GM06990 (cell line): ENCODE measurements around the gene VSIG2.

Experiments used
- DNase-seq: peaks from one replicate; pipeline ENCODE4 v3.0.0-alpha.2; 2011; ENCODE audit not compliant: insufficient read length; ENCODE audit errors: extremely low read depth
- H3K27me3 ChIP-seq: replicated peaks from 2 replicates; pipeline ENCODE4 v1.6.0; 2011; ENCODE audit warnings: low read length; ENCODE audit not compliant: control insufficient read depth, insufficient read depth
- H3K36me3 ChIP-seq: 2 replicates; pipeline ENCODE4 v1.5.1; 2011; ENCODE audit warnings: low read length; ENCODE audit not compliant: control insufficient read depth, insufficient read depth
- H3K4me3 ChIP-seq: replicated peaks from 2 replicates; pipeline ENCODE4 v1.5.1; 2011; ENCODE audit warnings: low read depth, mild to moderate bottlenecking, control low read depth, low read length
- TF ChIP-seq, protein P1 (sequence below): IDR thresholded peaks from 2 replicates; pipeline ENCODE4 v1.5.1; 2011; ENCODE audit warnings: low read length, control low read depth, mild to moderate bottlenecking, inconsistent platforms; ENCODE audit not compliant: insufficient read depth, poor library complexity, severe bottlenecking

VSIG2 gene, protein sequence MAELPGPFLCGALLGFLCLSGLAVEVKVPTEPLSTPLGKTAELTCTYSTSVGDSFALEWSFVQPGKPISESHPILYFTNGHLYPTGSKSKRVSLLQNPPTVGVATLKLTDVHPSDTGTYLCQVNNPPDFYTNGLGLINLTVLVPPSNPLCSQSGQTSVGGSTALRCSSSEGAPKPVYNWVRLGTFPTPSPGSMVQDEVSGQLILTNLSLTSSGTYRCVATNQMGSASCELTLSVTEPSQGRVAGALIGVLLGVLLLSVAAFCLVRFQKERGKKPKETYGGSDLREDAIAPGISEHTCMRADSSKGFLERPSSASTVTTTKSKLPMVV

DNA sequence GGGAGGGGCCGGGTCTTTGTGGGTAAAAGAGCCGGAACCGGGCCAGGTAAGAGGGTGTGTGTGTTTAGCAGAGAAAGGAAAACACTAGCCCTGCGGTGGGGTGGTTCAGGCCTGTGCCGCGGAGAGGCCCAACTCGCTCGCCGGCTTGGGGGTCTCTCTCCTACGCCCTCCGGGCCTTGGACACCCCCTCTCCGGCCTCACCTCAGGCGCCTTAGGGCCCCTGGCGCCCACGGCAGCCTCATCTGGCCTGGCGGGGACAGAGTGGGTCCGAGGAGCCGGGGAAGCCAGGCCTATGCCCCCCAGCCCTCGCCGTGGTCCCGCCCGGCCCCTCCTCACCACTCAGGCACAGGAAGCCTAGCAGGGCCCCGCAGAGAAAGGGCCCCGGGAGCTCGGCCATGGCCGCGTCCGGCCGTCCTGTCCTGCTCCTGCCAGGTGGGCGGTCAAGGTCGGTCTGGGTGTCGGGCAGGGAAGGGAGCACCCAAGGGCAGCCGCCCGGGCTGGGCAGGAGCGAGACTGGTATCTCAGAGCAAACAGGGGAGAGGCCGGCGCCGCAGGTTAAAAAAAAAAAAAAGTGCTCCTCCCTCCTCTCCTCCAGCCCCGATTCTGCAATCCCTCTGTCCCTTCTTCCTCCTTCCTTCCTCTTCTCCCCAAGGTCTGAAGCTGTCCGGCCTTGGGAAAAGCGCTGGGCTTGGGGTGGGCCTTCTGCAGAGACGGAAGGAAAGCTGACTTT, at the start of gene VSIG2:
Gene VSIG2 (minus strand): TSS at position 515 of the 730 bp plus-strand sequence. CDS start 118 bp downstream, at position 397.
- TF ChIP-seq, protein P1, sequence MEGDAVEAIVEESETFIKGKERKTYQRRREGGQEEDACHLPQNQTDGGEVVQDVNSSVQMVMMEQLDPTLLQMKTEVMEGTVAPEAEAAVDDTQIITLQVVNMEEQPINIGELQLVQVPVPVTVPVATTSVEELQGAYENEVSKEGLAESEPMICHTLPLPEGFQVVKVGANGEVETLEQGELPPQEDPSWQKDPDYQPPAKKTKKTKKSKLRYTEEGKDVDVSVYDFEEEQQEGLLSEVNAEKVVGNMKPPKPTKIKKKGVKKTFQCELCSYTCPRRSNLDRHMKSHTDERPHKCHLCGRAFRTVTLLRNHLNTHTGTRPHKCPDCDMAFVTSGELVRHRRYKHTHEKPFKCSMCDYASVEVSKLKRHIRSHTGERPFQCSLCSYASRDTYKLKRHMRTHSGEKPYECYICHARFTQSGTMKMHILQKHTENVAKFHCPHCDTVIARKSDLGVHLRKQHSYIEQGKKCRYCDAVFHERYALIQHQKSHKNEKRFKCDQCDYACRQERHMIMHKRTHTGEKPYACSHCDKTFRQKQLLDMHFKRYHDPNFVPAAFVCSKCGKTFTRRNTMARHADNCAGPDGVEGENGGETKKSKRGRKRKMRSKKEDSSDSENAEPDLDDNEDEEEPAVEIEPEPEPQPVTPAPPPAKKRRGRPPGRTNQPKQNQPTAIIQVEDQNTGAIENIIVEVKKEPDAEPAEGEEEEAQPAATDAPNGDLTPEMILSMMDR = no peak
- no peak within 1 kb of the TSS for H3K4me3 ChIP-seq
- H3K27me3 ChIP-seq = no peaks in the 10 kb centered on the region
- no peak for DNase-seq
- H3K36me3 ChIP-seq = peaks cover 4% of the 10 kb centered on the region; the same call in 1 of the 2 replicates

DNA sequence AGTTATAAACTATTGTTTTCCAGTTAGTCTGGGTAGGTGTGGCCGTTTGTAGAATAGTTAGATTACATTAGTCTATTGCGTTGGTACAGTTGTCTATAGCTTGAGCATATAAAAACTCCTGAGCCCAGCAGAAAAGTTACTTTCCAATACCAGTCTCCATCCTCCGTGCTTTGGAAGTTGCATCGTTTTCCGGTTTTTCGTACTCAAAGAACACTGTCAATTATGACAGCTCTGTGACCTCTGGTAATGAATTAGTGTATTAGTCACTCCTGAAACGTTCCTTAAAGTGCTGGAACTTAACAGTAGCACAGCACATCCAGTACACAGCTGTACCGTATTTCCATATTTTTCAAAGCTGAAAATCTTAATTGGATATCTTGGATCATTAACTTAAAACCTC, 49.0 kb upstream of the VSIG2 start:
- peak overlapping the region; percentile 86 for H3K4me3 ChIP-seq
- TF ChIP-seq, protein P1 = no peak
- no peaks in the 10 kb centered on the region; the same call in 1 of the 2 replicates for H3K36me3 ChIP-seq
- no peak for DNase-seq
- no peaks in the 10 kb centered on the region for H3K27me3 ChIP-seq

DNA sequence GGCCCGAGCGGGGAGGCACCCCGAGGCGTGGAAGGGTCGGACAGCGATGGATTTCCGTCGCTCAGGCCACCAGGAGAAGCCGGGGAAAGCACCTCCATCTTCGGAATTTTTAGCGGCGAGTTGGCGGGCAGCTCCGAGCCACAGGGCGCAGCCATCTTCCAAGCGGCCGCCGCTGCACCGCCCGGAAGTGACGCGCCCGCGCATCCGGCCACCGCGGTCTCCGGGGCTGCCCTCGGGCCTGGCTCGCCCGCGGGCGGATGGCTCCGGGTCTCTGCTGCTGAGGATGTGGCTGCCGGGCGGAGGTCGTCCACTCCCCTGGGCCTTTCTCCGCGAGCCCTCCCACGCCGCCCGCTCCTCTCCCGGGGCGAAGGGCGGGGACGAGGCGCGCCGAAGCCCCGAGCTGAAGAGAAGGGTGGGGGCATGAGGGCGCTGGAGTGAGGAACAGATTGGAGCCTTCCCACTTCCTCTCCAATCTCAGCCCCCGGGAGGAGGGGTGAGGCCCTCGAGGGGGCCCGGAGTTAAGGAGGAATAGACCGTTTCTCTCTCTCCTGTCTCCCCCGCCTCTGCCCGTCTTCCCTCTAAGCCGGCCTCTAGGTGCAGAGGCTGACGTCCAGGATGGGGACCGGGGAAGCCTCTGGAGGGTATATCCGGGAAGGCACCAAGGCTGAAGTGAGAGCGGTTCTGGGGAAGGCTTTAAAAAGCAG, 48.3 kb upstream of the VSIG2 start, which contains the start of gene MSANTD2:
Gene MSANTD2 (minus strand): TSS at position 181 of the 704 bp plus-strand sequence. CDS start 26 bp downstream, at position 155.
- Histone ChIP-seq H3K36me3 (no peaks in the 10 kb centered on the region; the same call in 1 of the 2 replicates), H3K4me3 (peak within 1 kb of the TSS; percentile 86), H3K27me3 (no peaks in the 10 kb centered on the region)
- DNase-seq = peak; percentile 87
- TF ChIP-seq, protein P1 = no peak

GRCh38 chr11:124799348-124800225, 47.5 kb upstream of the VSIG2 start:
- H3K4me3 ChIP-seq = peak overlapping the region; percentile 86
- TF ChIP-seq, protein P1 = no peak
- H3K27me3 ChIP-seq = no peaks in the 10 kb centered on the region
- no peaks in the 10 kb centered on the region for H3K36me3 ChIP-seq
- DNase-seq = peak; percentile 59

DNA sequence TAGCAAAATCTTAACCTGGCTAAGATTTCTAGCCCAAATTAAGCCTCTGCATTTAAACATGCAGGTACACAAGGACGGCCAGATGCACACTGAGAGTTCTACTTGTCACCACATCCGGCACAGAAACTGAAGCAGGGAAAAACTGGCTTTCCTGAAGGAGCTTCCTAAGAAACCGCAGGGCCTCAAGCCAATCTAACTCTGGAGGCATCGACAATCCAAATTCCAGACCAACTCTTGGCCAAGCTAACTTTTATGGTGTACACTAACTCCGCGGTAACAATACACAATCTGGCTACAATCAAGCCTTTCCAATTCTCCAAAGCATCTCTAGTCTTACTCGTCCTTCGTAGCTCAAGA, 46.9 kb upstream of the VSIG2 start:
- Histone ChIP-seq H3K36me3 (no peaks in the 10 kb centered on the region), H3K4me3 (peak overlapping the region; percentile 86), H3K27me3 (no peaks in the 10 kb centered on the region)
- TF ChIP-seq, protein P1 = no peak
- DNase-seq = no peak
